Astrocyte (in vitro differentiated cells and primary cell): ENCODE measurements around the gene TFEB. TPM values are rescaled to one million over a fixed set of nuclear protein-coding genes. Genes with fewer than 3 reads are reported as not detected.

Experiments used
- DNase-seq: peaks from one replicate; pipeline ENCODE4 v3.0.0-alpha.2; 2010; ENCODE audit warnings: low read depth
- FAIRE-seq: peaks from 2 replicates; lab custom pipeline; 2011; peaks lifted over from hg19 to GRCh38; lab: Jason Lieb, UNC
- H2AFZ ChIP-seq: 2 replicates; pipeline ENCODE4 v1.6.0; 2012; ENCODE audit warnings: low read depth, low read length, inconsistent platforms
- H3K27ac ChIP-seq: 2 replicates; pipeline ENCODE4 v1.5.1; 2011; ENCODE audit warnings: low read depth, low read length, inconsistent platforms
- H3K27me3 ChIP-seq: 2 replicates; pipeline ENCODE4 v1.6.0; 2011; ENCODE audit warnings: low read length, inconsistent platforms; ENCODE audit not compliant: insufficient read depth
- H3K36me3 ChIP-seq: 2 replicates; pipeline ENCODE4 v1.5.1; 2011; ENCODE audit warnings: low read length, inconsistent platforms; ENCODE audit not compliant: insufficient read depth
- H3K4me1 ChIP-seq: 2 replicates; pipeline ENCODE4 v1.5.1; 2011; ENCODE audit warnings: low read length, inconsistent platforms; ENCODE audit not compliant: insufficient read depth
- H3K4me2 ChIP-seq: 2 replicates; pipeline ENCODE4 v1.6.0; 2012; ENCODE audit warnings: low read length, inconsistent platforms
- H3K4me3 ChIP-seq: 2 replicates; pipeline ENCODE4 v1.5.1; 2011; ENCODE audit warnings: low read depth, mild to moderate bottlenecking, low read length, inconsistent platforms; ENCODE audit not compliant: insufficient read depth
- H3K79me2 ChIP-seq: 2 replicates; pipeline ENCODE4 v1.6.0; 2012; ENCODE audit warnings: mild to moderate bottlenecking, low read length, inconsistent platforms; ENCODE audit not compliant: insufficient read depth
- H3K9ac ChIP-seq: 2 replicates; pipeline ENCODE4 v1.6.0; 2012; ENCODE audit warnings: mild to moderate bottlenecking, low read length, inconsistent platforms
- H3K9me3 ChIP-seq: 2 replicates; pipeline ENCODE4 v1.5.1; 2012; ENCODE audit warnings: low read depth, mild to moderate bottlenecking, low read length, inconsistent platforms; ENCODE audit not compliant: insufficient read depth
- H4K20me1 ChIP-seq: 2 replicates; pipeline ENCODE4 v1.6.0; 2012; ENCODE audit warnings: low read length, inconsistent platforms; ENCODE audit not compliant: insufficient read depth
- H3K27ac Mint-ChIP-seq: one replicate; pipeline ENCODE4 v1.8.0; 2021; ENCODE audit warnings: mild to moderate bottlenecking, mixed read lengths; ENCODE audit not compliant: unreplicated experiment
- H3K27me3 Mint-ChIP-seq: one replicate; pipeline ENCODE4 v1.8.0; 2021; ENCODE audit warnings: low read depth, mixed read lengths; ENCODE audit not compliant: unreplicated experiment
- H3K36me3 Mint-ChIP-seq: one replicate; pipeline ENCODE4 v1.8.0; 2021; ENCODE audit warnings: low read depth, mixed read lengths; ENCODE audit not compliant: unreplicated experiment
- H3K4me1 Mint-ChIP-seq: one replicate; pipeline ENCODE4 v1.8.0; 2021; ENCODE audit warnings: low read depth, mixed read lengths; ENCODE audit not compliant: unreplicated experiment
- H3K4me3 Mint-ChIP-seq: one replicate; pipeline ENCODE4 v1.8.0; 2021; ENCODE audit warnings: mild to moderate bottlenecking, moderate library complexity, mixed read lengths; ENCODE audit not compliant: unreplicated experiment
- H3K9me3 Mint-ChIP-seq: one replicate; pipeline ENCODE4 v1.8.0; 2021; ENCODE audit warnings: mild to moderate bottlenecking, mixed read lengths; ENCODE audit not compliant: unreplicated experiment
- EZH2 ChIP-seq: IDR thresholded peaks from 2 replicates; pipeline ENCODE4 v1.6.1; 2012; ENCODE audit warnings: mild to moderate bottlenecking, low read length, inconsistent platforms; ENCODE audit not compliant: insufficient read depth
- total RNA-seq: library from RNA; stranded (reverse); gene quantifications from 2 replicates; pipeline ENCODE4 v1.2.1, GENCODE V29; 2021
- TF ChIP-seq, protein P1 (sequence below): IDR thresholded peaks from 2 replicates; pipeline ENCODE4 v1.5.1; 2011; ENCODE audit warnings: low read depth, mild to moderate bottlenecking, inconsistent platforms, low read length, moderate library complexity; ENCODE audit not compliant: insufficient read depth

Gene TFEB
- total RNA-seq, 1 donor from 2014 or later: 4.7 TPM

- H3K27me3 Mint-ChIP-seq: no peaks in the 10 kb centered on the region
- Histone ChIP-seq H3K36me3 (peaks cover 16% of the 10 kb centered on the region), H3K4me3 (no peak overlapping the region), H3K9ac (no peak overlapping the region), H3K27me3 (no peaks in the 10 kb centered on the region), H4K20me1 (peaks cover 67% of the 10 kb centered on the region), H3K4me1 (peaks cover 4% of the 10 kb centered on the region), H3K79me2 (no peaks in the 10 kb centered on the region), H2AFZ (no peak overlapping the region), H3K27ac (no peak overlapping the region), H3K9me3 (no peaks in the 10 kb centered on the region), H3K4me2 (no peak overlapping the region)
- H3K4me3 Mint-ChIP-seq: no peak overlapping the region
- TF ChIP-seq, protein P1, sequence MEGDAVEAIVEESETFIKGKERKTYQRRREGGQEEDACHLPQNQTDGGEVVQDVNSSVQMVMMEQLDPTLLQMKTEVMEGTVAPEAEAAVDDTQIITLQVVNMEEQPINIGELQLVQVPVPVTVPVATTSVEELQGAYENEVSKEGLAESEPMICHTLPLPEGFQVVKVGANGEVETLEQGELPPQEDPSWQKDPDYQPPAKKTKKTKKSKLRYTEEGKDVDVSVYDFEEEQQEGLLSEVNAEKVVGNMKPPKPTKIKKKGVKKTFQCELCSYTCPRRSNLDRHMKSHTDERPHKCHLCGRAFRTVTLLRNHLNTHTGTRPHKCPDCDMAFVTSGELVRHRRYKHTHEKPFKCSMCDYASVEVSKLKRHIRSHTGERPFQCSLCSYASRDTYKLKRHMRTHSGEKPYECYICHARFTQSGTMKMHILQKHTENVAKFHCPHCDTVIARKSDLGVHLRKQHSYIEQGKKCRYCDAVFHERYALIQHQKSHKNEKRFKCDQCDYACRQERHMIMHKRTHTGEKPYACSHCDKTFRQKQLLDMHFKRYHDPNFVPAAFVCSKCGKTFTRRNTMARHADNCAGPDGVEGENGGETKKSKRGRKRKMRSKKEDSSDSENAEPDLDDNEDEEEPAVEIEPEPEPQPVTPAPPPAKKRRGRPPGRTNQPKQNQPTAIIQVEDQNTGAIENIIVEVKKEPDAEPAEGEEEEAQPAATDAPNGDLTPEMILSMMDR: no peak
- H3K36me3 Mint-ChIP-seq: peaks cover 23% of the 10 kb centered on the region
- H3K9me3 Mint-ChIP-seq: no peaks in the 10 kb centered on the region
- H3K4me1 Mint-ChIP-seq: peaks cover 33% of the 10 kb centered on the region
- peak overlapping the region; percentile 83 for H3K27ac Mint-ChIP-seq
- DNase-seq: no peak
- FAIRE-seq: no peak
Observed at GRCh38 chr6:41648921-41649320, 86.5 kb downstream of the TFEB start.

- TF ChIP-seq, protein P1: no peak
- TF ChIP-seq EZH2: no peak
- H3K4me3 Mint-ChIP-seq: no peak overlapping the region
- peaks cover 4% of the 10 kb centered on the region for H3K4me1 ChIP-seq
- no peaks in the 10 kb centered on the region for H3K9me3 Mint-ChIP-seq
- H3K36me3 Mint-ChIP-seq: peaks cover 23% of the 10 kb centered on the region
- H3K27me3 ChIP-seq: no peaks in the 10 kb centered on the region
- DNase-seq (no peak), FAIRE-seq (no peak)
- no peak overlapping the region for H3K27ac ChIP-seq
- no peak overlapping the region for H3K4me2 ChIP-seq
- no peaks in the 10 kb centered on the region for H3K9me3 ChIP-seq
- no peaks in the 10 kb centered on the region for H3K79me2 ChIP-seq
- H3K36me3 ChIP-seq: peaks cover 13% of the 10 kb centered on the region
- no peak overlapping the region for H3K4me3 ChIP-seq
- no peaks in the 10 kb centered on the region for H3K27me3 Mint-ChIP-seq
- peaks cover 74% of the 10 kb centered on the region for H4K20me1 ChIP-seq
- peaks cover 38% of the 10 kb centered on the region for H3K4me1 Mint-ChIP-seq
- H3K9ac ChIP-seq: no peak overlapping the region
- H3K27ac Mint-ChIP-seq: peak overlapping the region; percentile 27
- no peak overlapping the region for H2AFZ ChIP-seq
Observed at GRCh38 chr6:41648070-41648585, 87.3 kb downstream of the TFEB start.

DNA sequence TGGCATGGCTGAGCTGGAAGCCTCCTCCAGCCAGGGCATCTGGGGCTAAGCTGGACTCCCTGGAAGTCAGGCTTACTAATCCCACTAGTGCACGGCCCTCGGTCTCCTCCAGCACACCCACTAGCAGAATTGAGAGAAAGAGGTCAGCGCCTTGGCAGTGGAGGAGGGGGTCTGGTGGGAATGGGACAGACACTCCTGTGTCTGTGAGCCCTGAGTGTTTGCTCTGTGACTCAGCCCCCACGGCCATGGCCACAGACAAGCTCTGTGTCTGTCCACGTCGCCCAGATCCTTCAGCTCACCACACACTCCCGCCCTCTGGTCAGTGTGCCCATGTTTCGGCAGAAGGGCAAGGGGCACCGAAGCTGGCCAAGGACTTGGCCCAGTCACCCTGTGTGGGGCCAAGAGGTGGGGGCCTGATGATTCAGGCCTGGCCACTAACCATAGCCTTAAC, 88.3 kb downstream of the TFEB start:
- no peak for DNase-seq
- Histone ChIP-seq H4K20me1 (peaks cover 82% of the 10 kb centered on the region), H3K27ac (no peak overlapping the region), H3K9ac (no peak overlapping the region), H3K4me2 (no peak overlapping the region), H3K36me3 (peaks cover 10% of the 10 kb centered on the region), H3K79me2 (peaks cover 7% of the 10 kb centered on the region), H3K4me1 (peaks cover 6% of the 10 kb centered on the region), H3K27me3 (no peaks in the 10 kb centered on the region), H2AFZ (no peak overlapping the region), H3K4me3 (no peak overlapping the region), H3K9me3 (no peaks in the 10 kb centered on the region)
- Mint-ChIP-seq H3K27me3 (no peaks in the 10 kb centered on the region), H3K36me3 (peaks cover 24% of the 10 kb centered on the region), H3K4me3 (peak overlapping the region; percentile 68), H3K27ac (peak overlapping the region; percentile 78), H3K4me1 (peaks cover 46% of the 10 kb centered on the region), H3K9me3 (no peaks in the 10 kb centered on the region)
- no peak for TF ChIP-seq EZH2
- TF ChIP-seq, protein P1: no peak
- no peak for FAIRE-seq
